Measurements from ENCODE around the gene COP1.

DNA sequence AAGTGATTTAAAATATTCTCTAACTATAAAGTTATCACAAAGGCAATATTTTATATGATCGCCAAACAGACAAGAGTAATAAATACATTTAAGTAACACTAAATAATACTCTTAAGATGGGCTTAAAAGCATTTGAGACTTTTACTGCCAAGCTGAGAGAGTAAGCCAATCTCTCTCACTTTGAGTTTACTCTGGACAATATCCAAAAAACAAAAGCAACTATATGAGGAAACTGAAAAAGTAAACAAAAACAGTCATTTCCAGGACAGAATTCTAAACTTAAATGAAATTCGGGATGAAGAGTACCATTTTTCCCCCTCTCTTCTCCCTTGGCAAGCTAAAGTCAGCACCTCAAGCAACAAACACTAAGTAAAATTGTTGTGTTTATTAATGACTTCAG, 173.2 kb downstream of the COP1 start:
- TF ChIP-seq POLR2A (IDR thresholded peaks at IDR 0.05; ENCODE audit: control extremely low read depth in 1 of 2, low read depth in 2 of 2, low read length in 2 of 2) (no peak), POLR2AphosphoS5 (IDR thresholded peaks at IDR 0.05; ENCODE audit: low read depth, low read length) (no peak), TCF12 (IDR thresholded peaks at IDR 0.05; ENCODE audit: low read depth, low read length) (no peak), YY1 (IDR thresholded peaks at IDR 0.05; ENCODE audit: low read depth, low read length) (no peak), RAD21 (IDR thresholded peaks at IDR 0.05 in 1 of 2, conservative IDR thresholded peaks at IDR 0.05 in 1 of 2; ENCODE audit: low read depth in 2 of 2, low read length in 2 of 2) (no peak), SIN3A (conservative IDR thresholded peaks at IDR 0.05 in 1 of 2, IDR thresholded peaks at IDR 0.05 in 1 of 2; ENCODE audit: low read depth in 1 of 2, low read length in 2 of 2) (no peak), MAFK (IDR thresholded peaks at IDR 0.05; ENCODE audit: low read depth, low read length) (no peak)
- TF ChIP-seq, protein P1, sequence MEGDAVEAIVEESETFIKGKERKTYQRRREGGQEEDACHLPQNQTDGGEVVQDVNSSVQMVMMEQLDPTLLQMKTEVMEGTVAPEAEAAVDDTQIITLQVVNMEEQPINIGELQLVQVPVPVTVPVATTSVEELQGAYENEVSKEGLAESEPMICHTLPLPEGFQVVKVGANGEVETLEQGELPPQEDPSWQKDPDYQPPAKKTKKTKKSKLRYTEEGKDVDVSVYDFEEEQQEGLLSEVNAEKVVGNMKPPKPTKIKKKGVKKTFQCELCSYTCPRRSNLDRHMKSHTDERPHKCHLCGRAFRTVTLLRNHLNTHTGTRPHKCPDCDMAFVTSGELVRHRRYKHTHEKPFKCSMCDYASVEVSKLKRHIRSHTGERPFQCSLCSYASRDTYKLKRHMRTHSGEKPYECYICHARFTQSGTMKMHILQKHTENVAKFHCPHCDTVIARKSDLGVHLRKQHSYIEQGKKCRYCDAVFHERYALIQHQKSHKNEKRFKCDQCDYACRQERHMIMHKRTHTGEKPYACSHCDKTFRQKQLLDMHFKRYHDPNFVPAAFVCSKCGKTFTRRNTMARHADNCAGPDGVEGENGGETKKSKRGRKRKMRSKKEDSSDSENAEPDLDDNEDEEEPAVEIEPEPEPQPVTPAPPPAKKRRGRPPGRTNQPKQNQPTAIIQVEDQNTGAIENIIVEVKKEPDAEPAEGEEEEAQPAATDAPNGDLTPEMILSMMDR (IDR thresholded peaks at IDR 0.05; ENCODE audit: control extremely low read depth in 1 of 3, insufficient read depth in 1 of 3, low read depth in 1 of 3, low read length in 3 of 3), result no peak
- TF ChIP-seq, protein P2, sequence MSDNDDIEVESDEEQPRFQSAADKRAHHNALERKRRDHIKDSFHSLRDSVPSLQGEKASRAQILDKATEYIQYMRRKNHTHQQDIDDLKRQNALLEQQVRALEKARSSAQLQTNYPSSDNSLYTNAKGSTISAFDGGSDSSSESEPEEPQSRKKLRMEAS (IDR thresholded peaks at IDR 0.05), result no peak
